HFFc6 (cell line): ENCODE results near the gene PLCL2. TPM values are rescaled to one million over a fixed set of nuclear protein-coding genes. Genes with fewer than 3 reads are reported as not detected.

Experiments
- DNase-seq: peaks from one replicate; pipeline ENCODE4 v3.0.0-alpha.2; 2018
- H3K27ac Mint-ChIP-seq: 2 replicates; pipeline ENCODE4 v1.8.0; 2020; ENCODE audit warnings: mild to moderate bottlenecking, mixed read lengths
- H3K27me3 Mint-ChIP-seq: 2 replicates; pipeline ENCODE4 v1.8.0; 2021; ENCODE audit warnings: mild to moderate bottlenecking, moderate library complexity, mixed read lengths; ENCODE audit not compliant: insufficient read depth
- H3K36me3 Mint-ChIP-seq: 2 replicates; pipeline ENCODE4 v1.8.0; 2021; ENCODE audit warnings: low read depth, mixed read lengths
- H3K4me1 Mint-ChIP-seq: 2 replicates; pipeline ENCODE4 v1.8.0; 2020; ENCODE audit warnings: low read depth, mixed read lengths
- H3K4me3 Mint-ChIP-seq: 2 replicates; pipeline ENCODE4 v1.8.0; 2020; ENCODE audit warnings: mild to moderate bottlenecking, moderate library complexity, mixed read lengths
- H3K9me3 Mint-ChIP-seq: 2 replicates; pipeline ENCODE4 v1.8.0; 2020; ENCODE audit warnings: mild to moderate bottlenecking, mixed read lengths
- total RNA-seq, 6 experiments: library from RNA; stranded (reverse); fragmentation: NEBNext Ultra II Directional; extraction: Animal tissue kit (Norgen Biotek cat#: 25700); gene quantifications; 2 replicates in 1 of 6; 3 replicates in 5 of 6; pipeline ENCODE4 v1.2.3, GENCODE V29; 2021
- TF ChIP-seq, protein P1 (sequence below): fragments of 200-600 bp; sonication (generic); IDR thresholded peaks from 2 replicates; pipeline ENCODE4 v1.5.0; 2021; ENCODE audit warnings: antibody characterized with exemption, mild to moderate bottlenecking

The PLCL2 gene
- total RNA-seq, 6 experiments from 2014 or later: 3.9 to 6.4 (median 5.7) TPM

DNA sequence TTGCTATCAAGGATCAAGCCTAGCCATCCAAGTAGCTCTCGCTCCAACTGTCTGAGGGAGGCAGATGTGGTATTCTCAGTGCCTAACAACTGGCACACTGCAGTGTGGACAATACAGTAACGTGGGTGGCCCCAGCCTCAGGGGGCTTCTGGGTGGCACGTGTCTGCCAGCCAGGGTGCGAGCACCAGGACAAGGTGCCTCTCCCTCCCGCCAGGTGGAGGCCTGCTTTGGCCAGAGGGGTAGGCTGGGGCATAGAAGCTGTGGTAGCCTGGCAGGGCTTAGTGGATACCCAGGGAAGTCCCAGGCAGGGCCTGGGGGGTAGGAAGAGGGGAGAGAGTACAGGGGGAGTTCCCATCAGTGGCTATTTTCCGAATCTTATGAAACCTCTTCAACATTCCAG, 234.0 kb downstream of the PLCL2 start:
- Mint-ChIP-seq H3K27me3 (peaks cover 10% of the 10 kb centered on the region), H3K36me3 (no peaks in the 10 kb centered on the region), H3K4me3 (no peak overlapping the region), H3K9me3 (no peaks in the 10 kb centered on the region), H3K27ac (no peak overlapping the region), H3K4me1 (no peaks in the 10 kb centered on the region)
- no peak for DNase-seq
- TF ChIP-seq, protein P1, sequence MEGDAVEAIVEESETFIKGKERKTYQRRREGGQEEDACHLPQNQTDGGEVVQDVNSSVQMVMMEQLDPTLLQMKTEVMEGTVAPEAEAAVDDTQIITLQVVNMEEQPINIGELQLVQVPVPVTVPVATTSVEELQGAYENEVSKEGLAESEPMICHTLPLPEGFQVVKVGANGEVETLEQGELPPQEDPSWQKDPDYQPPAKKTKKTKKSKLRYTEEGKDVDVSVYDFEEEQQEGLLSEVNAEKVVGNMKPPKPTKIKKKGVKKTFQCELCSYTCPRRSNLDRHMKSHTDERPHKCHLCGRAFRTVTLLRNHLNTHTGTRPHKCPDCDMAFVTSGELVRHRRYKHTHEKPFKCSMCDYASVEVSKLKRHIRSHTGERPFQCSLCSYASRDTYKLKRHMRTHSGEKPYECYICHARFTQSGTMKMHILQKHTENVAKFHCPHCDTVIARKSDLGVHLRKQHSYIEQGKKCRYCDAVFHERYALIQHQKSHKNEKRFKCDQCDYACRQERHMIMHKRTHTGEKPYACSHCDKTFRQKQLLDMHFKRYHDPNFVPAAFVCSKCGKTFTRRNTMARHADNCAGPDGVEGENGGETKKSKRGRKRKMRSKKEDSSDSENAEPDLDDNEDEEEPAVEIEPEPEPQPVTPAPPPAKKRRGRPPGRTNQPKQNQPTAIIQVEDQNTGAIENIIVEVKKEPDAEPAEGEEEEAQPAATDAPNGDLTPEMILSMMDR: no peak

DNA sequence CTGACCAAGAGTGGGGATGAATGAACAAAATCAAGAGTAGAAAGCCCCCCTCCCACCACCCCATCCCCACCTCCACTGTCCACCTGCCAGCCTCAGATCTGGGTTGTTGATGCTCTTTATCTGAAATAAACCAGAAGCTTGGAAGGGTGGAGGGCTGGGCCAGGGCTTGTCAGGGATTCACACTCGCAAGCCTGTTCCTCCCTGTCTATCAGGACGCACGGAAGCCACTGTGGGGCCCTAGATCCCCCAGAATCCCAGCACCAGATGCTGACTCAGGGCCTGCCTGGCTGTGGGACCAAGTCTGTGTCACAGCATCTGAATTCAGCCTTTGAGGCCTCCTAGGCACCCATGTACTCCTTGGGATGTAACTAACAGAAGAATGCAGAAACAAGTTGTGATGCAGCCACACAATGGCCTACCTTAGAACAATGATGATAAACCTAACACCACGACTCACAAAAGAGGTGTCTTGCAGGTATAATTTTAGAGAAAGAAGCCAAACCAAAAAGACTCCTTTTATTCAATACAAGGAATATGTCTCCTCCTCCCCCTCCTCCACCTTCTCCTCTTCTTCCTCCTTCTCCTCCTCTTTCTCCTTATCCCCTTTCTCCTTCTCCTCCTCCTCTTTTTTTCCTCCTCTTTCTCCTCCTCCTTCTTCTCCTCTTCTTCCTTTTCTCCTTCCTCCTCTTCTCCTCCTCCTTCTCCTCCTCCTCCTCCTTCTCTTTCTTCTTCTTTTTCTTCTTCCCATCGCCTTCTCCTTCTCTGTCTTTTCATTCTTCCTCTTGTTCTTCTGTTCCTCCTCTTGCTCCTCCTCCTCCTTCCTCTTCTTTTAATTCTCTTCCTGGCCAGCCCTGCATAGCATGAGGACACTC, 234.7 kb downstream of the PLCL2 start:
- Mint-ChIP-seq H3K36me3 (no peaks in the 10 kb centered on the region), H3K9me3 (no peaks in the 10 kb centered on the region), H3K4me1 (no peaks in the 10 kb centered on the region), H3K27me3 (peaks cover 10% of the 10 kb centered on the region), H3K4me3 (no peak overlapping the region), H3K27ac (no peak overlapping the region)
- TF ChIP-seq, protein P1: no peak
- no peak for DNase-seq

DNA sequence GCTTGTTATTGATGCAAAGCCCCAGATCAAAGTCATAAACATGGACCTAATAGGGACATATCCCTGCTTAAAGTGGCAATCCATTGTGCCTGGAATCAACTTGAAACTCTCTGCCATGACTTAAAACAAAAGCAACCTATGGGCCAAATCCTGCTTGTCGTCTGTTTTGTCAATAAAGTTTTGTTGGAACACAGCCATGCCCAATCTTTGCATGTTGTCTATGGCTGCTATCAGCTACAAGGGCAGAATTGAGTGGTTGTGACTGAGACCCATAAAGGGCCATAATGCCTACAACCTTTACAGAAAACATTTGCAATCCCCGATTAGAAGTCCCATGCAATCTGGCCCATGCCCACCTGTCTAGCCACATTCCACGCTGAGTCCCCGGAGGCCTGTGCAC, 235.4 kb downstream of the PLCL2 start:
- H3K27me3 Mint-ChIP-seq: peaks cover 10% of the 10 kb centered on the region
- no peak overlapping the region for H3K27ac Mint-ChIP-seq

DNA sequence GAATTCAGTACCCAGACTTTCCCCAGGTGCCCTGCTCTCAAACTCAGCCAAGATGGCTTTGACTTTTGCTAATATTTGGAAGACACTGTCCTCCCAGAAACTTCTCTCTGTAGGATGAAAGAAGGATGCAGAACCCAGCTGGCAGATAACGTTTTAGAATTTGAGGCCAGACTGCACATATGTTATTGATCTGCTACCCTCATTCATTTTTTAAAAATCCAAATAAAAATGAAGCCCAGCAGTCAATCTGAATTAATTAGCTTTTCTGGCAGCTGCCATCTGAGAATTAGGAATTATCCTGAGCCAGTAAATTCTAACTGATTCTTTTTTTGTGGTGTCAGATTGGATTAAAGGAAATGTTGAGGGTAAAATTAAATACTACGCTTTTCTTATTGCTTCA, 236.6 kb downstream of the PLCL2 start:
- H3K4me3 Mint-ChIP-seq: no peak overlapping the region
- H3K4me1 Mint-ChIP-seq: no peaks in the 10 kb centered on the region
- H3K27me3 Mint-ChIP-seq: peaks cover 10% of the 10 kb centered on the region
- DNase-seq: no peak
- H3K9me3 Mint-ChIP-seq: no peaks in the 10 kb centered on the region
- TF ChIP-seq, protein P1: no peak
- H3K27ac Mint-ChIP-seq: no peak overlapping the region
- H3K36me3 Mint-ChIP-seq: no peaks in the 10 kb centered on the region

More for the DNA sequence above, 235.4 kb downstream of the PLCL2 start:
- no peaks in the 10 kb centered on the region for H3K36me3 Mint-ChIP-seq
- no peaks in the 10 kb centered on the region for H3K4me1 Mint-ChIP-seq
- TF ChIP-seq, protein P1: no peak
- H3K9me3 Mint-ChIP-seq: no peaks in the 10 kb centered on the region
- H3K4me3 Mint-ChIP-seq: no peak overlapping the region
- DNase-seq: no peak

DNA sequence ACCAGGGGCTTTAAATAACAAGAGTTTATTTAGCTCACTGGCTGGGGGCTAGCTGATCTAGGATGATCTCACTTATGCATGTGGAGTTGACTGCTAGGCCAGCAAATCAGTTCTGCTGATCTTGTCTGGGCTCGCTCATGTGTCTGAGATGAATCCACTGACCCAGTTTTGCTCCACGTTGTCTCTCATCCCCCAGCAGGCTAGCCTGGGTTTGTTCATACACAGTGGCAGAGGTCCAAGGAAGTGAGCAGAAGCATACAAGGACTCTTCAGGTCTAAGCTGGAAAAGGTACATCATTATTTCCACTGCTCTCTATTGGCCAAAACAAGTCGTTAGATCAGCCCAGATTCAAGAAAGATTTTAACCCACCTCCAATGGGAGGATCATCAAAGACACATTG, 238.0 kb downstream of the PLCL2 start:
- TF ChIP-seq, protein P1: no peak
- H3K4me1 Mint-ChIP-seq: no peaks in the 10 kb centered on the region
- no peaks in the 10 kb centered on the region for H3K9me3 Mint-ChIP-seq
- H3K36me3 Mint-ChIP-seq: no peaks in the 10 kb centered on the region
- H3K27ac Mint-ChIP-seq: no peak overlapping the region
- DNase-seq: no peak
- H3K4me3 Mint-ChIP-seq: no peak overlapping the region
- peaks cover 8% of the 10 kb centered on the region for H3K27me3 Mint-ChIP-seq
